ENCODE results near the gene ZNF45. TPM values are rescaled to one million over a fixed set of nuclear protein-coding genes. Genes with fewer than 3 reads are reported as not detected.

The ZNF45 gene
- 16.1 TPM for total RNA-seq
- 4.8 TPM for polyA plus RNA-seq (ENCODE audit: insufficient read depth, low read depth, low replicate concordance)
- long read RNA-seq, donor 1, partial matches to known transcripts, result 0 of 1 reads
- long read RNA-seq, donor 1, other reads (novel, unspliced or antisense), result 0 of 1 reads
- long read RNA-seq, donor 2, partial matches to known transcripts, result 5 of 6 reads
- long read RNA-seq, donor 2, other reads (novel, unspliced or antisense), result 0 of 6 reads
- long read RNA-seq, donor 3, partial matches to known transcripts, result 0 of 1 reads
- long read RNA-seq, donor 3, other reads (novel, unspliced or antisense), result 0 of 1 reads
- long read RNA-seq, donor 4, partial matches to known transcripts, result 15 of 15 reads
- long read RNA-seq, donor 4, other reads (novel, unspliced or antisense), result 0 of 15 reads
- long read RNA-seq, donor 5, result 0 reads
- long read RNA-seq, donor 6, result 0 reads
- long read RNA-seq, donor 7, partial matches to known transcripts, result 1 of 8 reads
- long read RNA-seq, donor 7, other reads (novel, unspliced or antisense), result 7 of 8 reads
- long read RNA-seq, donor 8, partial matches to known transcripts, result 11 of 11 reads
- long read RNA-seq, donor 8, other reads (novel, unspliced or antisense), result 0 of 11 reads
- long read RNA-seq, donor 9, result 0 reads
- long read RNA-seq, donor 10, partial matches to known transcripts, result 11 of 11 reads
- long read RNA-seq, donor 10, other reads (novel, unspliced or antisense), result 0 of 11 reads

GRCh38 chr19:43934985-43935708, at the start of gene ZNF45:
ZNF45 (minus strand) TSS chr19:43935282; CDS start chr19:43922185, 13,097 bp downstream.
- H3K27ac ChIP-seq (ENCODE audit: low read depth in 2 of 2, low read length in 2 of 2), result peak within 1 kb of the TSS; percentile 82 to 84
- H3K9me3 ChIP-seq (ENCODE audit: control insufficient read depth in 2 of 3, insufficient read depth in 1 of 3, low read length in 3 of 3), result no peaks in the 10 kb centered on the region
- peaks cover 0 to 9% (median 8%) of the 10 kb centered on the region in 3 donors for H3K4me1 ChIP-seq (ENCODE audit: control insufficient read depth in 2 of 3, insufficient read depth in 2 of 3, low read depth in 1 of 3, low read length in 3 of 3)
- H3K27me3 ChIP-seq (ENCODE audit: control insufficient read depth, insufficient read depth, low read length), result no peaks in the 10 kb centered on the region
- H3K36me3 ChIP-seq (ENCODE audit: control insufficient read depth in 2 of 3, insufficient read depth in 3 of 3, low read length in 3 of 3), result peaks cover 4 to 21% (median 8%) of the 10 kb centered on the region in 3 donors
- DNase-seq (peak; percentile 93 to 98 (median 93)), FAIRE-seq (no peak)
- H3K4me3 ChIP-seq (ENCODE audit: low read length in 3 of 3), result peak within 1 kb of the TSS; percentile 72 to 91 (median 90)
- intact Hi-C loops (cut with DNase I), result no loop called here
- no peak for TF ChIP-seq CTCF (IDR thresholded peaks at IDR 0.05; ENCODE audit: borderline replicate concordance, extremely low read depth, insufficient read depth)
- peak within 1 kb of the TSS; percentile 58 to 82 (median 78) for H3K9ac ChIP-seq (ENCODE audit: low read length in 3 of 3)

GRCh38 chr19:43984687-43985000, 49.6 kb upstream of the ZNF45 start:
- peak in 2 of 5 donors; percentile 18 to 45 for DNase-seq
- peaks cover 3 to 16% (median 5%) of the 10 kb centered on the region in 3 donors for H3K36me3 ChIP-seq (ENCODE audit: control insufficient read depth in 2 of 3, insufficient read depth in 3 of 3, low read length in 3 of 3)
- H3K9ac ChIP-seq (ENCODE audit: low read length in 3 of 3), result peak overlapping the region; percentile 21 to 89 (median 70)
- no peaks in the 10 kb centered on the region for H3K4me1 ChIP-seq (ENCODE audit: control insufficient read depth in 2 of 3, insufficient read depth in 2 of 3, low read depth in 1 of 3, low read length in 3 of 3)
- H3K9me3 ChIP-seq (ENCODE audit: control insufficient read depth in 2 of 3, insufficient read depth in 1 of 3, low read length in 3 of 3), result peaks cover 0 to 30% (median 3%) of the 10 kb centered on the region in 3 donors
- H3K4me3 ChIP-seq (ENCODE audit: low read length in 3 of 3), result peak overlapping the region; percentile 89 to 97 (median 90)
- intact Hi-C loops (cut with DNase I), result no loop called here
- no peak for TF ChIP-seq CTCF (IDR thresholded peaks at IDR 0.05; ENCODE audit: borderline replicate concordance, extremely low read depth, insufficient read depth)
- no peaks in the 10 kb centered on the region for H3K27me3 ChIP-seq (ENCODE audit: control insufficient read depth, insufficient read depth, low read length)
- FAIRE-seq, result no peak
- H3K27ac ChIP-seq (ENCODE audit: low read depth in 2 of 2, low read length in 2 of 2), result peak overlapping the region in 1 of 2 donors; percentile 79

- Histone ChIP-seq H3K9me3 (ENCODE audit: control insufficient read depth in 2 of 3, insufficient read depth in 1 of 3, low read length in 3 of 3) (peaks cover 0 to 30% (median 6%) of the 10 kb centered on the region in 3 donors), H3K9ac (ENCODE audit: low read length in 3 of 3) (peak within 1 kb of the TSS; percentile 21 to 89 (median 70)), H3K27me3 (ENCODE audit: control insufficient read depth, insufficient read depth, low read length) (no peaks in the 10 kb centered on the region), H3K4me1 (ENCODE audit: control insufficient read depth in 2 of 3, insufficient read depth in 2 of 3, low read depth in 1 of 3, low read length in 3 of 3) (no peaks in the 10 kb centered on the region), H3K4me3 (ENCODE audit: low read length in 3 of 3) (peak within 1 kb of the TSS; percentile 89 to 97 (median 90)), H3K36me3 (ENCODE audit: control insufficient read depth in 2 of 3, insufficient read depth in 3 of 3, low read length in 3 of 3) (peaks cover 3 to 10% (median 3%) of the 10 kb centered on the region in 3 donors), H3K27ac (ENCODE audit: low read depth in 2 of 2, low read length in 2 of 2) (peak within 1 kb of the TSS in 1 of 2 donors; percentile 79)
- no peak for TF ChIP-seq CTCF (IDR thresholded peaks at IDR 0.05; ENCODE audit: borderline replicate concordance, extremely low read depth, insufficient read depth)
- DNase-seq, result peak; percentile 93 to 98 (median 95)
- peak; percentile 90 for FAIRE-seq
- intact Hi-C loops (cut with DNase I), result no loop called here
Observed at GRCh38 chr19:43983912-43984686, 49.0 kb upstream of the ZNF45 start, which contains the start of gene ZNF155. ZNF155 (plus strand) TSS chr19:43984188; CDS start chr19:43988544, 4,356 bp downstream.

Data from kidney (tissue), 22 donors.